Measurements from ENCODE around the gene TRIM36. TPM values are rescaled to one million over a fixed set of nuclear protein-coding genes. Genes with fewer than 3 reads are reported as not detected.

The TRIM36 gene
- total and polyA plus RNA-seq, 10 of the 15 experiments (the other 5 are each of a cell fraction or from before 2014, with no cell fraction given): 0.01 to 0.09 (median 0.07) TPM; not detected in 6

GRCh38 chr5:115209279-115209678 is 39.6 kb upstream of the TRIM36 start (continued):
- TF ChIP-seq, protein P1, sequence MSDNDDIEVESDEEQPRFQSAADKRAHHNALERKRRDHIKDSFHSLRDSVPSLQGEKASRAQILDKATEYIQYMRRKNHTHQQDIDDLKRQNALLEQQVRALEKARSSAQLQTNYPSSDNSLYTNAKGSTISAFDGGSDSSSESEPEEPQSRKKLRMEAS (IDR thresholded peaks at IDR 0.05; ENCODE audit: low read depth, low read length): no peak
- TF ChIP-seq STAT1 (conservative IDR thresholded peaks at IDR 0.05) (no peak), KLF5 (IDR thresholded peaks at IDR 0.05; ENCODE audit: partially characterized antibody) (no peak), RAD51 (IDR thresholded peaks at IDR 0.05) (0 out of 2 replicates have a peak, but pooled peaks have one; percentile 20), EZH2 (IDR thresholded peaks at IDR 0.05; ENCODE audit: borderline replicate concordance, control insufficient read depth, low read depth, low read length) (no peak), E4F1 (IDR thresholded peaks at IDR 0.05; ENCODE audit: borderline replicate concordance, partially characterized antibody) (no peak), SKIL (IDR thresholded peaks at IDR 0.05; ENCODE audit: low read depth, poor library complexity, severe bottlenecking) (peak; percentile 99), IKZF1 (conservative IDR thresholded peaks at IDR 0.05) (peak; percentile 63), YBX1 (IDR thresholded peaks at IDR 0.05) (no peak), PAX5 (IDR thresholded peaks at IDR 0.05; ENCODE audit: borderline replicate concordance, low read depth, low read length) (peak; percentile 81; the same call in 1 of the 2 replicates), NR2F1 (conservative IDR thresholded peaks at IDR 0.05) (peak; percentile 60), CREB1 (IDR thresholded peaks at IDR 0.05; ENCODE audit: low read depth) (peak; percentile 53; the same call in 1 of the 2 replicates), TARDBP (IDR thresholded peaks at IDR 0.05; ENCODE audit: borderline replicate concordance) (0 out of 2 replicates have a peak, but pooled peaks have one; percentile 26), ELK1 (IDR thresholded peaks at IDR 0.05; ENCODE audit: low read depth, low read length) (no peak), SP1 (IDR thresholded peaks at IDR 0.05; ENCODE audit: low read depth, low read length) (peak; percentile 26), ZZZ3 (IDR thresholded peaks at IDR 0.05; ENCODE audit: control insufficient read depth, insufficient read length, low read depth) (no peak), SMARCA5 (IDR thresholded peaks at IDR 0.05) (no peak), POLR2AphosphoS5 (IDR thresholded peaks at IDR 0.05; ENCODE audit: low read length) (0 out of 2 replicates have a peak, but pooled peaks have one; percentile 23), FOXM1 (IDR thresholded peaks at IDR 0.05; ENCODE audit: low read depth, low read length) (peak; percentile 85), POLR2AphosphoS2 (IDR thresholded peaks at IDR 0.05; ENCODE audit: low read depth, low read length) (no peak), MEF2A (IDR thresholded peaks at IDR 0.05; ENCODE audit: insufficient read depth, low read depth, low read length) (peak; percentile 49; the same call in 1 of the 2 replicates), TCF7 (IDR thresholded peaks at IDR 0.05; ENCODE audit: borderline replicate concordance) (peak; percentile 86; the same call in 1 of the 2 replicates), ETV6 (conservative IDR thresholded peaks at IDR 0.05 in 1 of 2, IDR thresholded peaks at IDR 0.05 in 1 of 2; ENCODE audit: borderline replicate concordance in 1 of 2, low read depth in 1 of 2) (peak in 1 of 2 experiments; percentile 92; a peak in 2 of 4 replicates), CHD1 (IDR thresholded peaks at IDR 0.05; ENCODE audit: low read depth, low read length) (no peak)

Data from GM12878 (cell line).